H1 (cell line): ENCODE measurements around the gene ZMIZ1. TPM values are rescaled to one million over a fixed set of nuclear protein-coding genes. Genes with fewer than 3 reads are reported as not detected.

Source experiments
- CTCF ChIA-PET: fragments of 300-600 bp; sonication (Branson Sonifier 250); formaldehyde crosslinking; loops from one replicate; lab custom pipeline; 2021; ENCODE audit not compliant: partially characterized antibody; lab: Charles Lee
- POLR2A ChIA-PET: fragments of 300-600 bp; sonication (Branson Sonifier 250); formaldehyde crosslinking; loops from one replicate; lab custom pipeline; 2021; ENCODE audit warnings: inconsistent platforms; ENCODE audit not compliant: partially characterized antibody; lab: Charles Lee
- DNase-seq, 2 experiments: peaks; one replicate each; pipeline versions ENCODE4 v3.0.0 to v3.0.0-alpha.2; 2010 to 2022; ENCODE audit warnings: low spot score in 2 of 2, low read depth in 1 of 2, mixed read lengths in 1 of 2
- FAIRE-seq: peaks from 2 replicates; lab custom pipeline; 2011; peaks lifted over from hg19 to GRCh38; lab: Jason Lieb, UNC
- H2AFZ ChIP-seq: 2 replicates; pipeline ENCODE4 v1.8.1; 2012; ENCODE audit warnings: low read length, inconsistent platforms
- H2AK5ac ChIP-seq: 2 replicates; pipeline ENCODE4 v1.6.1; 2013; ENCODE audit warnings: low read depth, low read length
- H2BK120ac ChIP-seq: replicated peaks from 2 replicates; pipeline ENCODE3; 2013; ENCODE audit warnings: low read depth, low read length, inconsistent platforms
- H2BK12ac ChIP-seq: 2 replicates; pipeline ENCODE4 v1.6.1; 2013; ENCODE audit warnings: low read depth, low read length
- H2BK15ac ChIP-seq: 2 replicates; pipeline ENCODE4 v1.6.1; 2013; ENCODE audit warnings: low read length
- H2BK20ac ChIP-seq: 2 replicates; pipeline ENCODE4 v1.6.1; 2013; ENCODE audit warnings: low read length
- H2BK5ac ChIP-seq: 2 replicates; pipeline ENCODE4 v1.6.1; 2013; ENCODE audit warnings: low read depth, low read length
- H3K14ac ChIP-seq: 2 replicates; pipeline ENCODE4 v1.6.1; 2013; ENCODE audit warnings: inconsistent platforms; ENCODE audit not compliant: insufficient read length
- H3K18ac ChIP-seq: 2 replicates; pipeline ENCODE4 v1.6.1; 2013; ENCODE audit warnings: low read length; ENCODE audit errors: extremely low read depth
- H3K23ac ChIP-seq: 2 replicates; pipeline ENCODE4 v1.6.1; 2013; ENCODE audit warnings: inconsistent platforms; ENCODE audit not compliant: insufficient read length
- H3K23me2 ChIP-seq: 2 replicates; pipeline ENCODE4 v1.6.1; 2013; ENCODE audit warnings: low read depth, low read length
- H3K27ac ChIP-seq: 2 replicates; pipeline ENCODE4 v1.6.1; 2011; ENCODE audit warnings: low read depth, low read length, inconsistent platforms
- H3K27me3 ChIP-seq, 4 experiments: replicated peaks in 1 of 4; 1 replicate in 1 of 4; 2 replicates in 3 of 4; pipeline versions ENCODE4 v1.6.1 to v1.8.1; 2011 to 2013; ENCODE audit warnings: low read length in 3 of 4, mild to moderate bottlenecking in 3 of 4, inconsistent platforms in 2 of 4, mixed read lengths in 2 of 4, moderate library complexity in 1 of 4; ENCODE audit not compliant: control insufficient read depth in 3 of 4, insufficient read depth in 3 of 4; ENCODE audit errors: extremely low read depth in 1 of 4
- H3K36me3 ChIP-seq, 4 experiments: 2 replicates each; pipeline versions ENCODE4 v1.6.1 to v1.8.1; 2011 to 2013; ENCODE audit warnings: mild to moderate bottlenecking in 4 of 4, low read length in 3 of 4, moderate library complexity in 2 of 4, control low read depth in 1 of 4, inconsistent platforms in 1 of 4; ENCODE audit not compliant: insufficient read depth in 4 of 4, control insufficient read depth in 2 of 4
- H3K4ac ChIP-seq: replicated peaks from 2 replicates; pipeline ENCODE3; 2013; ENCODE audit warnings: low read length, low read depth, mixed read lengths, inconsistent platforms; ENCODE audit not compliant: insufficient read length
- H3K4me1 ChIP-seq, 4 experiments: replicated peaks in 1 of 4; 1 replicate in 1 of 4; 2 replicates in 3 of 4; pipeline versions ENCODE4 v1.6.1 to v1.8.1; 2011 to 2013; ENCODE audit warnings: low read length in 3 of 4, inconsistent platforms in 2 of 4, mixed read lengths in 1 of 4; ENCODE audit not compliant: insufficient read depth in 4 of 4, control insufficient read depth in 3 of 4
- H3K4me2 ChIP-seq, 2 experiments: 2 replicates each; pipeline versions ENCODE4 v1.6.1 to v1.8.1; 2011 to 2013; ENCODE audit warnings: low read depth in 2 of 2, low read length in 2 of 2, control low read depth in 1 of 2, inconsistent platforms in 1 of 2, mild to moderate bottlenecking in 1 of 2; ENCODE audit not compliant: insufficient read depth in 1 of 2
- H3K4me3 ChIP-seq, 4 experiments: fragments of 200-600, 300-600 bp in 1 of 4; sonication (generic), shearing (Covaris generic), sonication (Bioruptor Twin) in 1 of 4; 2 replicates each; pipeline versions ENCODE4 v1.5.1 to v1.8.1; 2011 to 2016; ENCODE audit warnings: low read length in 4 of 4, low read depth in 3 of 4, control low read depth in 2 of 4, inconsistent platforms in 2 of 4, mild to moderate bottlenecking in 2 of 4, mixed read lengths in 1 of 4, moderate library complexity in 1 of 4; ENCODE audit not compliant: insufficient read depth in 2 of 4; ENCODE audit errors: extremely low read depth in 1 of 4
- H3K56ac ChIP-seq: replicated peaks from 2 replicates; pipeline ENCODE3; 2013; ENCODE audit warnings: low read depth, mild to moderate bottlenecking, mixed read lengths, low read length, inconsistent platforms; ENCODE audit not compliant: insufficient read length
- H3K79me1 ChIP-seq: 2 replicates; pipeline ENCODE4 v1.6.1; 2013; ENCODE audit warnings: low read depth, low read length, control low read depth
- H3K79me2 ChIP-seq, 2 experiments: 2 replicates each; pipeline versions ENCODE4 v1.6.1 to v1.8.1; 2012 to 2013; ENCODE audit warnings: low read length in 2 of 2, mild to moderate bottlenecking in 2 of 2, inconsistent platforms in 1 of 2; ENCODE audit not compliant: insufficient read depth in 2 of 2, control insufficient read depth in 1 of 2
- H3K9ac ChIP-seq, 4 experiments: replicated peaks in 1 of 4; 1 replicate in 1 of 4; 2 replicates in 3 of 4; pipeline versions ENCODE4 v1.6.1 to v1.8.1; 2011 to 2013; ENCODE audit warnings: low read depth in 3 of 4, low read length in 3 of 4, control low read depth in 2 of 4, mild to moderate bottlenecking in 2 of 4, moderate library complexity in 2 of 4, inconsistent platforms in 1 of 4; ENCODE audit errors: extremely low read depth in 1 of 4
- H3K9me3 ChIP-seq, 2 experiments: 2 replicates each; pipeline versions ENCODE4 v1.6.1 to v1.8.1; 2012 to 2013; ENCODE audit warnings: mild to moderate bottlenecking in 2 of 2, moderate library complexity in 2 of 2, control low read depth in 1 of 2, inconsistent platforms in 1 of 2, low read depth in 1 of 2, low read length in 1 of 2, mixed read lengths in 1 of 2; ENCODE audit not compliant: insufficient read depth in 2 of 2
- H4K20me1 ChIP-seq, 2 experiments: replicated peaks in 1 of 2; 2 replicates each; pipeline versions ENCODE3 to v1.8.1; 2011 to 2013; ENCODE audit warnings: inconsistent platforms in 2 of 2, low read length in 2 of 2, mild to moderate bottlenecking in 1 of 2; ENCODE audit not compliant: insufficient read depth in 2 of 2, control insufficient read depth in 1 of 2
- H4K5ac ChIP-seq: 2 replicates; pipeline ENCODE4 v1.6.1; 2013; ENCODE audit warnings: low read length, low read depth, mixed read lengths, inconsistent platforms; ENCODE audit not compliant: insufficient read length
- H4K8ac ChIP-seq: 2 replicates; pipeline ENCODE4 v1.8.0; 2013; ENCODE audit warnings: mild to moderate bottlenecking, moderate library complexity, low read length, inconsistent platforms; ENCODE audit not compliant: insufficient read depth; ENCODE audit errors: extremely low read depth
- H4K91ac ChIP-seq: replicated peaks from 2 replicates; pipeline ENCODE3; 2013; ENCODE audit warnings: low read length, mixed read lengths, inconsistent platforms; ENCODE audit not compliant: insufficient read length
- WGBS, 2 experiments: shearing (Covaris generic) in 1 of 2; methylation state at CpG; one replicate each; pipeline versions ENCODE4 v1.1.6 to v1.1.7; 2013 to 2015; ENCODE audit warnings: low lambda C conversion rate in 2 of 2, mixed read lengths in 2 of 2, inconsistent platforms in 1 of 2, low coverage in 1 of 2, missing lambda C conversion rate in 1 of 2; ENCODE audit not compliant: insufficient replicate concordance in 2 of 2, insufficient coverage in 1 of 2, insufficient read length in 1 of 2; ENCODE audit errors: extremely low coverage in 1 of 2, missing lambda C conversion rate in 1 of 2; 5-methylcytosine and 5-hydroxymethylcytosine counted together
- polyA plus RNA-seq, 7 experiments: library from polyadenylated mRNA; depleted of rRNA in 3 of 7; stranded (reverse) in 5 of 7; unstranded in 2 of 7; fragments of >200 nt in 5 of 7; fragments of 200-250 nt in 2 of 7; gene quantifications; 1 replicate in 5 of 7; 2 replicates in 1 of 7; 4 replicates in 1 of 7; pipeline versions ENCODE4 v1.2.1 to v1.2.3, GENCODE V29; 2011 to 2013; ENCODE audit warnings: missing spikeins in 2 of 7, mixed read lengths in 2 of 7
- total RNA-seq: library from RNA; stranded (reverse); fragmentation: NEBNext Ultra II Directional; extraction: Animal tissue kit (Norgen Biotek cat#: 25700); gene quantifications from 2 replicates; pipeline ENCODE4 v1.2.1, GENCODE V29; 2021

Gene ZMIZ1
- total and polyA plus RNA-seq, 2 of the 8 experiments (the other 6 are each of a cell fraction or from before 2014, with no cell fraction given), result 8.1 to 28.0 TPM

DNA sequence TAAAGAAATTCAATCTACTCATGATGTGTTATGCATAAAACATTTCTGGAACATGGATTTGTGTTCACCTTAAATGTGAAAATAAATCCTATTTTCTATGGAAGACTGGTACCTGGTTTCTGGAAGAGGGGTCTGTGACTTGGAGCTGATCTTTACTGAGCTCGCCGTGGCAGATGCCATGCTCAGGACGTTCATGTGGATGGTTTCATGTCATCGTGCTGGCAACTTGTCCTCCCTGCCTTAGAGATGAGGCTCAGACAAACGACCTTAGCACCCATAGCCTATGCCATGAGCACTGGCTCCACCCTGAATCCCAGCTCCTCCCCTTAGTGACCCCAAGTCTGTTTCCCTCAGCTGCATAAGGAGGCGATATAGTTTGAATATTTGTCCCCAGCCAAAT is 285.8 kb downstream of the ZMIZ1 start:
- POLR2A ChIA-PET, result no interaction called here
- H2BK20ac ChIP-seq, result no peak overlapping the region
- H3K9me3 ChIP-seq, result no peaks in the 10 kb centered on the region; a peak in 1 of 4 replicates
- no peak overlapping the region for H2AK5ac ChIP-seq
- H3K79me1 ChIP-seq, result peaks cover 2% of the 10 kb centered on the region; the same call in 1 of the 2 replicates
- H3K18ac ChIP-seq, result no peak overlapping the region
- no peak overlapping the region for H2AFZ ChIP-seq
- no peak overlapping the region for H2BK15ac ChIP-seq
- H4K8ac ChIP-seq, result no peak overlapping the region
- no peak overlapping the region for H3K4ac ChIP-seq
- no peak overlapping the region for H2BK12ac ChIP-seq
- DNase-seq, result no peak
- H3K4me2 ChIP-seq, result no peak overlapping the region
- peaks cover 4 to 8% of the 10 kb centered on the region in 2 experiments for H4K20me1 ChIP-seq
- H3K27ac ChIP-seq, result no peak overlapping the region
- no peaks in the 10 kb centered on the region for H3K27me3 ChIP-seq
- H3K79me2 ChIP-seq, result no peaks in the 10 kb centered on the region
- no peak for FAIRE-seq
- 88% methylated on average over 6 of the region's 6 CpGs; no CpG with 5 or more reads in 1 of the 2 experiments for WGBS, 2 experiments
- no peak overlapping the region for H4K5ac ChIP-seq
- no peak overlapping the region for H3K14ac ChIP-seq
- H3K23ac ChIP-seq, result no peak overlapping the region
- peaks cover 26 to 56% (median 46%) of the 10 kb centered on the region in 4 experiments for H3K36me3 ChIP-seq
- no peak overlapping the region for H2BK5ac ChIP-seq
- H3K9ac ChIP-seq, result no peak overlapping the region
- no peaks in the 10 kb centered on the region; a peak in 1 of 7 replicates for H3K4me1 ChIP-seq
- CTCF ChIA-PET, result interaction anchor here (0.5 to 2.0 kb wide), 3 partner anchors 10 to 152 kb away, joined by 3 to 6 read pairs (median 3); no protein-coding TSS in a partner anchor
- H4K91ac ChIP-seq, result no peak overlapping the region
- no peaks in the 10 kb centered on the region for H3K23me2 ChIP-seq
- no peak overlapping the region for H3K4me3 ChIP-seq
- no peak overlapping the region for H2BK120ac ChIP-seq
- H3K56ac ChIP-seq, result no peak overlapping the region
